Muscle of leg (tissue), 11 donors: Measurements from ENCODE around the gene CCDC33. TPM values are rescaled to one million over a fixed set of nuclear protein-coding genes. Genes with fewer than 3 reads are reported as not detected.

Experiments
- DNase-seq: peaks from one replicate; pipeline ENCODE4 v3.0.0; 2013
- H3K27ac ChIP-seq: one replicate; pipeline ENCODE4 v1.5.1; 2013; ENCODE audit warnings: mild to moderate bottlenecking, low read length, control low read depth
- H3K27me3 ChIP-seq: one replicate; pipeline ENCODE4 v1.6.1; 2013; ENCODE audit warnings: low read length; ENCODE audit not compliant: control insufficient read depth, insufficient read depth
- H3K36me3 ChIP-seq: one replicate; pipeline ENCODE4 v1.6.1; 2013; ENCODE audit warnings: low read length; ENCODE audit not compliant: control insufficient read depth, insufficient read depth
- H3K4me1 ChIP-seq: one replicate; pipeline ENCODE4 v1.6.1; 2013; ENCODE audit warnings: low read length; ENCODE audit not compliant: control insufficient read depth, insufficient read depth
- H3K4me3 ChIP-seq: one replicate; pipeline ENCODE4 v1.5.1; 2013; ENCODE audit warnings: low read length, control low read depth
- H3K9me3 ChIP-seq: replicated peaks from 2 replicates; pipeline ENCODE4 v1.6.1; 2013; ENCODE audit warnings: low read depth, low read length; ENCODE audit not compliant: control insufficient read depth
- WGBS: methylation state at CpG from one replicate; pipeline ENCODE4 v1.1.5; 2013; ENCODE audit warnings: missing lambda C conversion rate; ENCODE audit not compliant: insufficient coverage; 5-methylcytosine and 5-hydroxymethylcytosine counted together
- polyA plus RNA-seq, 8 donors: library from polyadenylated mRNA; unstranded; fragments of 120-200 nt; gene quantifications; one replicate each; pipeline versions ENCODE4 v1.2.1 to v1.2.3, GENCODE V29; 2013; ENCODE audit warnings: inconsistent platforms in 1 of 8, low replicate concordance in 1 of 8; ENCODE audit not compliant: insufficient read length in 8 of 8, insufficient read depth in 1 of 8
- total RNA-seq: library from RNA; stranded (reverse); fragments of 120-200 nt; gene quantifications from one replicate; pipeline ENCODE4 v1.2.4, GENCODE V29; 2013

CCDC33 gene
- total and polyA plus RNA-seq, 9 donors, result 0.04 to 0.36 (median 0.22) TPM; not detected in 3

GRCh38 chr15:74307827-74308811 lies 72.0 kb downstream of the CCDC33 start:
- DNase-seq, result peak; percentile 68
- no peak overlapping the region for H3K27ac ChIP-seq
- no peak overlapping the region for H3K4me3 ChIP-seq
- H3K4me1 ChIP-seq, result peaks cover 23% of the 10 kb centered on the region
- no peaks in the 10 kb centered on the region for H3K9me3 ChIP-seq
- no peaks in the 10 kb centered on the region for H3K36me3 ChIP-seq
- 8% methylated on average over 7 of the region's 19 CpGs for WGBS
- H3K27me3 ChIP-seq, result peaks cover 26% of the 10 kb centered on the region

- Histone ChIP-seq H3K4me3 (no peak overlapping the region), H3K4me1 (peaks cover 39% of the 10 kb centered on the region), H3K9me3 (no peaks in the 10 kb centered on the region), H3K36me3 (no peaks in the 10 kb centered on the region), H3K27ac (no peak overlapping the region), H3K27me3 (peaks cover 13% of the 10 kb centered on the region)
- 62% methylated on average over 9 of the region's 13 CpGs for WGBS
- no peak for DNase-seq
Observed at GRCh38 chr15:74311734-74312444, 75.8 kb downstream of the CCDC33 start.

GRCh38 chr15:74312445-74313007 lies 76.4 kb downstream of the CCDC33 start:
- H3K27ac ChIP-seq, result no peak overlapping the region
- WGBS, result 61% methylated on average over 9 of the region's 9 CpGs
- peaks cover 45% of the 10 kb centered on the region for H3K4me1 ChIP-seq
- no peaks in the 10 kb centered on the region for H3K9me3 ChIP-seq
- H3K36me3 ChIP-seq, result no peaks in the 10 kb centered on the region
- peaks cover 13% of the 10 kb centered on the region for H3K27me3 ChIP-seq
- no peak for DNase-seq
- H3K4me3 ChIP-seq, result no peak overlapping the region

DNA sequence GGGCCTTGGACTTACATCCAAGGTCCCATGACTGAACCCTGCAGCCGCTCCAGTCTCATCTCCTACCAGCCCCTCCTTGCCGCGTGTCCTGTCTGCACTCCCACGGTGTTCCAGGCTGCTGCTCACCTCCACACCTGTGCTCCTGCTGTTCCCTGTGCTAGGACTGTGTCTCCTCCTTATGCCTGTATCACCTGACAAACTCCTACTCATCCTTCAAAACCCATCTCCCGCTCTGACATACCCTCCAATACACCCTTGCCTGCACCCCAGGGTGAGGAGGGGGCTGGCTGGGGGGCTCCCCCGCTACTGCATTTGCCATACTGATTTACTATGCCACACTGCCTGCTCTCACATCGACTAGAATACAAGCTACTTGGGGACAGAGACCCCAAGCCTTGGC lies 77.8 kb downstream of the CCDC33 start:
- Histone ChIP-seq H3K4me3 (no peak overlapping the region), H3K36me3 (no peaks in the 10 kb centered on the region), H3K9me3 (no peaks in the 10 kb centered on the region), H3K27me3 (peaks cover 6% of the 10 kb centered on the region), H3K4me1 (peaks cover 53% of the 10 kb centered on the region), H3K27ac (no peak overlapping the region)
- no peak for DNase-seq
- 92% methylated on average over 7 of the region's 7 CpGs for WGBS

GRCh38 chr15:74314795-74315438 lies 78.8 kb downstream of the CCDC33 start:
- WGBS, result 60% methylated on average over 6 of the region's 13 CpGs
- no peak for DNase-seq
- H3K27ac ChIP-seq, result peak overlapping the region; percentile 9
- H3K4me1 ChIP-seq, result peaks cover 63% of the 10 kb centered on the region
- H3K27me3 ChIP-seq, result no peaks in the 10 kb centered on the region
- no peaks in the 10 kb centered on the region for H3K9me3 ChIP-seq
- H3K36me3 ChIP-seq, result no peaks in the 10 kb centered on the region
- no peak overlapping the region for H3K4me3 ChIP-seq

DNA sequence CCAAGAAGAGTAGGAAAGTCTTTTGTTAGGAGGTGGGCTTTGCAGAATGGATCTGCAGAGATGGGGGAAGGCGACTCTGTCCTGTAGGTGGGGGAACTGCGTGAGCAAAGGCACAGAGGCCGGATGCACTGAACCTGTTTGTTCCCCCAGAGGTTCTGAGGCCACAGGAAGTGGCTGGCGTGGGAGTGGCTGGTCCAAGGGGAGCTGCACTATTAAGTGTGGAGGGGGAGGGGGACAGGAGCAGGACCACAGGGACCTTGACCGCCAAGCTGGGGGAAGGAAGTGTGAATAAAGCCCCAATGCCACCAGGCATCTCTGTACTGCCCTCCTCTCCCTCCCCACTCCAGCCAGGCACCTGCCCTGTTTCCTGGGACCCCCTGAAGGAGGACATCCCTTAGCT lies 79.5 kb downstream of the CCDC33 start:
- H3K4me3 ChIP-seq, result no peak overlapping the region
- peaks cover 70% of the 10 kb centered on the region for H3K4me1 ChIP-seq
- H3K9me3 ChIP-seq, result no peaks in the 10 kb centered on the region
- peak overlapping the region; percentile 9 for H3K27ac ChIP-seq
- H3K36me3 ChIP-seq, result no peaks in the 10 kb centered on the region
- no peak for DNase-seq
- 58% methylated on average over 4 of the region's 5 CpGs for WGBS
- H3K27me3 ChIP-seq, result no peaks in the 10 kb centered on the region

GRCh38 chr15:74316141-74316540 lies 80.0 kb downstream of the CCDC33 start:
- WGBS, result 37% methylated on average over 12 of the region's 13 CpGs
- Histone ChIP-seq H3K4me3 (no peak overlapping the region), H3K27ac (no peak overlapping the region), H3K36me3 (no peaks in the 10 kb centered on the region), H3K27me3 (no peaks in the 10 kb centered on the region), H3K9me3 (no peaks in the 10 kb centered on the region), H3K4me1 (peaks cover 72% of the 10 kb centered on the region)
- peak; percentile 59 for DNase-seq

DNA sequence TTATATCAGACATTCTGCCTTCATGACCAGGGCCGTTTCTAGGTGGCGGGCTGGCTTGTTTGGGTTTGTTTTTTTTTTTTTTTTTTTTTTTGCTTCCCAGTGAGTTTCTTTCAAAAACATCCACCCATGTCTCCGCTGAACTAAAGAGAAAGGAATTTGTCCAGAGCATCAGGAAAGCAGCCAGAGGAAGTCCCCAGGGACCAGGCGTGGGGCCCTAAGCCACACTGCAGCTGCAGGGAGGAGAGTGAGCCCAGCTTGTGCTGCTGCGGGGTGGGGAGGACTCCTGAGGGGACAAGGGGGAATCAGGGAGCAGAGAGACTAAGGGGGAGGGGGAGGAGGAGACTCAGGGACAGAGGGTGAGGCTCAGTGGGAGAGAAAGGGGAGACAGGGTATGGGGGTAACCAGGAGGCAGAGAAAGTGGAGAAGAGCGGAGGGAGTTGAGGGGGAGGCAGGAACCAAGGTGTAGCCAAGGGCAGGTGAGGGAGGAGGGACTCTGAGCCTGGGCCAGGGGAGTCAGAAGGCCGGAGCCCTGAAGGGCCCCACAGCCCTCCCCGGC lies 81.8 kb downstream of the CCDC33 start:
- no peak overlapping the region for H3K4me3 ChIP-seq
- H3K27me3 ChIP-seq, result no peaks in the 10 kb centered on the region
- H3K36me3 ChIP-seq, result no peaks in the 10 kb centered on the region
- H3K9me3 ChIP-seq, result no peaks in the 10 kb centered on the region
- peak overlapping the region; percentile 96 for H3K27ac ChIP-seq
- peaks cover 65% of the 10 kb centered on the region for H3K4me1 ChIP-seq
- DNase-seq, result peak; percentile 98
- 13% methylated on average over 3 of the region's 8 CpGs for WGBS

DNA sequence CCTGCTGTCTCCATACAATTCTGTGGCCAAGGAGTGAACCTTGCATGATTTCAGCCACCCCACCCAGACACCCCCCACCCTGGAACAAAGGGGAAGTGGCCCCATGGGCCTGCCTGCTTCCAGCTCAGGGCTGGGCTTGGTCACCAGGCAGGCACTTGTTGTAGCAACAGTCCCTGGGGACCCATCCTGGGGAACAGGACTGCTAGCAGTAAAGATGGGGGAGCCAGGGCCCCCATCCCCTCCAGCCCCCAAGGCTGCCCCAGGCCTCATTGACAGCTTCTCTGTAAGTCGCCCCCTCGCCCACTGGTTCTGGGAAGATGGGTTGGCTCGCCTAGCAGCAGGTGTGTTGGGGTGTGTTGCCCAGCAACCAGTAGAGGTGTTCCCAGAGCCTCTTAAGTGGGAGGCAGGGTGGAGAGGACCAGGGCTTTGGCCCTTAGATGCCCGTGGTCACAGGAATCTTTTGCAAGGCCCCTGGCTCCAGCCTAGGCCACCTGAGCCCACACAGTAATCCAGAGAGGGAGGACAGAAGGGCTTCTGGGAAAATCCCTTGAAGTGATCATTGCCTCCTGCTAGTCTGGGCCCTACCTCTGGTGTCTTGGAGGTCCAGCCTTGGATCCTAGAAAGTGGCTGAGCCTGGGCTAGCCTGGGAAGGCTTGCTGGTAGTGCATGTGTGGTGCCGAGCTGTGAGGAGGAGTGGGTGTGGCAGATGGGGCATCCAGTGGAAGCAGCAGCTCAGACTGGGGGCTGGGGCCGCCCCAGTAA lies 82.4 kb downstream of the CCDC33 start:
- no peaks in the 10 kb centered on the region for H3K27me3 ChIP-seq
- H3K4me1 ChIP-seq, result peaks cover 63% of the 10 kb centered on the region
- H3K9me3 ChIP-seq, result no peaks in the 10 kb centered on the region
- H3K27ac ChIP-seq, result peak overlapping the region; percentile 96
- peak; percentile 83 for DNase-seq
- 49% methylated on average over 3 of the region's 6 CpGs for WGBS
- no peaks in the 10 kb centered on the region for H3K36me3 ChIP-seq
- no peak overlapping the region for H3K4me3 ChIP-seq
